M059J (cell line): ENCODE data around the gene PLAC1. TPM values are rescaled to one million over a fixed set of nuclear protein-coding genes. Genes with fewer than 3 reads are reported as not detected.
A peak's percentile ranks its signal among the peaks of the same experiment; 100 is the strongest.

ENCODE experiments used
- DNase-seq: peaks from one replicate; pipeline ENCODE4 v3.0.0-alpha.2; 2012; ENCODE audit warnings: low read depth
- total RNA-seq: library from RNA; depleted of rRNA; stranded (reverse); fragments of >200 nt; shearing (Covaris generic); gene quantifications from 2 replicates; pipeline ENCODE4 v1.2.3, GENCODE V29; 2014; rRNA removed

Gene PLAC1
- 0.37 TPM in 1 of 2 replicates, not detected in the other for total RNA-seq

GRCh38 chrX:134658002-134658759 lies at the start of gene PLAC1:
TSS of gene PLAC1 (minus strand) at chrX:134658471. CDS start at chrX:134566682, 91,789 bp downstream.
- no peak for DNase-seq

- DNase-seq, result no peak
Measured at GRCh38 chrX:134706138-134706537, 47.9 kb upstream of the PLAC1 start.

GRCh38 chrX:134695999-134696398 lies 37.7 kb upstream of the PLAC1 start:
- DNase-seq, result no peak

- DNase-seq, result peak; percentile 34
Measured at GRCh38 chrX:134694333-134695322, 36.4 kb upstream of the PLAC1 start.

GRCh38 chrX:134693644-134694043 lies 35.4 kb upstream of the PLAC1 start:
- DNase-seq, result no peak

- DNase-seq, result peak; percentile 83
Measured at GRCh38 chrX:134692990-134693389, 34.7 kb upstream of the PLAC1 start.

- peak; percentile 23 for DNase-seq
Measured at GRCh38 chrX:134692233-134692632, 34.0 kb upstream of the PLAC1 start.

GRCh38 chrX:134691453-134691852 lies 33.2 kb upstream of the PLAC1 start:
- no peak for DNase-seq

- DNase-seq, result peak; percentile 90
Measured at GRCh38 chrX:134688839-134689238, 30.6 kb upstream of the PLAC1 start.

- no peak for DNase-seq
Measured at GRCh38 chrX:134688031-134688823, 30.0 kb upstream of the PLAC1 start.

GRCh38 chrX:134685668-134686067 lies 27.4 kb upstream of the PLAC1 start:
- peak; percentile 53 for DNase-seq

GRCh38 chrX:134684956-134685355 lies 26.7 kb upstream of the PLAC1 start:
- DNase-seq, result no peak

- no peak for DNase-seq
Measured at GRCh38 chrX:134683351-134684005, 25.2 kb upstream of the PLAC1 start.

GRCh38 chrX:134682081-134682480 lies 23.8 kb upstream of the PLAC1 start:
- DNase-seq, result no peak

GRCh38 chrX:134679644-134680043 lies 21.4 kb upstream of the PLAC1 start:
- no peak for DNase-seq

GRCh38 chrX:134679221-134679620 lies 20.9 kb upstream of the PLAC1 start:
- DNase-seq, result no peak

GRCh38 chrX:134677332-134677731 lies 19.1 kb upstream of the PLAC1 start:
- no peak for DNase-seq

GRCh38 chrX:134676436-134676835 lies 18.2 kb upstream of the PLAC1 start:
- DNase-seq, result peak; percentile 89

GRCh38 chrX:134673123-134673522 lies 14.9 kb upstream of the PLAC1 start:
- DNase-seq, result no peak

GRCh38 chrX:134672101-134672500 lies 13.8 kb upstream of the PLAC1 start:
- no peak for DNase-seq

- peak; percentile 81 for DNase-seq
Measured at GRCh38 chrX:134671294-134671693, 13.0 kb upstream of the PLAC1 start.
